SU-DHL-6 (cell line): Measurements from ENCODE around the gene PRODH2.

Experiments used
- H2AFZ ChIP-seq: fragments of 200-600 bp; sonication (generic); 2 replicates; pipeline ENCODE4 v1.6.1; 2014; ENCODE audit warnings: low read depth, mild to moderate bottlenecking, moderate library complexity, mixed read lengths, antibody characterized with exemption, low read length; ENCODE audit not compliant: severe bottlenecking
- H3F3A ChIP-seq: fragments of 200-600 bp; shearing (Covaris generic); 2 replicates; pipeline ENCODE4 v1.6.0; 2016; ENCODE audit warnings: antibody characterized with exemption, mild to moderate bottlenecking; ENCODE audit not compliant: insufficient read depth
- H3K27ac ChIP-seq: fragments of 200-600 bp; sonication (generic); 2 replicates; pipeline ENCODE4 v1.5.1; 2016; ENCODE audit warnings: low read depth, mild to moderate bottlenecking, low read length, moderate library complexity, mixed read lengths
- H3K27me3 ChIP-seq: fragments of 200-600 bp; sonication (generic), shearing (Covaris generic); 2 replicates; pipeline ENCODE4 v1.6.0; 2014; ENCODE audit warnings: mild to moderate bottlenecking, low read length
- H3K36me3 ChIP-seq: fragments of 200-600 bp; sonication (generic); 2 replicates; pipeline ENCODE4 v1.6.1; 2014; ENCODE audit warnings: mild to moderate bottlenecking, low read length, mixed read lengths
- H3K4me2 ChIP-seq: fragments of 300-600, 200-600 bp; shearing (Covaris generic), sonication (generic); 2 replicates; pipeline ENCODE4 v1.6.0; 2014; ENCODE audit warnings: low read length, low read depth, mild to moderate bottlenecking; ENCODE audit not compliant: poor library complexity, severe bottlenecking
- H3K4me3 ChIP-seq: fragments of 200-600 bp; sonication (generic); 2 replicates; pipeline ENCODE4 v1.5.1; 2014; ENCODE audit warnings: antibody characterized with exemption, low read length, mild to moderate bottlenecking, mixed read lengths; ENCODE audit not compliant: insufficient read depth, poor library complexity, severe bottlenecking
- H3K79me2 ChIP-seq: fragments of 200-600 bp; sonication (generic); 2 replicates; pipeline ENCODE4 v1.6.1; 2014; ENCODE audit warnings: mild to moderate bottlenecking, low read length, moderate library complexity; ENCODE audit not compliant: insufficient read depth
- H3K9ac ChIP-seq: fragments of 200-600 bp; sonication (generic); 2 replicates; pipeline ENCODE4 v1.7.0; 2014; ENCODE audit warnings: mild to moderate bottlenecking, low read length
- H3K9me2 ChIP-seq: fragments of 200-600 bp; sonication (generic); replicated peaks from 2 replicates; pipeline ENCODE4 v1.6.1; 2014; ENCODE audit warnings: low read length; ENCODE audit not compliant: insufficient read depth
- H3K9me3 ChIP-seq: fragments of 200-600 bp; sonication (generic); 2 replicates; pipeline ENCODE4 v1.6.1; 2014; ENCODE audit warnings: low read length, mixed read lengths; ENCODE audit not compliant: insufficient read depth
- H4K20me1 ChIP-seq: fragments of 200-600 bp; sonication (generic); 2 replicates; pipeline ENCODE4 v1.6.1; 2014; ENCODE audit warnings: low read depth, mild to moderate bottlenecking, antibody characterized with exemption, low read length, moderate library complexity, mixed read lengths
- EZH2phosphoT487 ChIP-seq: fragments of 200-600 bp; sonication (generic), shearing (Covaris generic); conservative IDR thresholded peaks from 2 replicates; pipeline ENCODE4 v1.6.1; 2018; ENCODE audit warnings: mild to moderate bottlenecking, antibody characterized with exemption, low read length, moderate library complexity, mixed read lengths
- TF ChIP-seq, protein P1 (sequence below): fragments of 200-600 bp; sonication (generic); IDR thresholded peaks from one replicate; pipeline ENCODE4 v1.5.1; 2017; ENCODE audit warnings: antibody characterized with exemption, mild to moderate bottlenecking, low read length, moderate library complexity; ENCODE audit not compliant: insufficient read depth, poor library complexity, severe bottlenecking

Gene PRODH2

DNA sequence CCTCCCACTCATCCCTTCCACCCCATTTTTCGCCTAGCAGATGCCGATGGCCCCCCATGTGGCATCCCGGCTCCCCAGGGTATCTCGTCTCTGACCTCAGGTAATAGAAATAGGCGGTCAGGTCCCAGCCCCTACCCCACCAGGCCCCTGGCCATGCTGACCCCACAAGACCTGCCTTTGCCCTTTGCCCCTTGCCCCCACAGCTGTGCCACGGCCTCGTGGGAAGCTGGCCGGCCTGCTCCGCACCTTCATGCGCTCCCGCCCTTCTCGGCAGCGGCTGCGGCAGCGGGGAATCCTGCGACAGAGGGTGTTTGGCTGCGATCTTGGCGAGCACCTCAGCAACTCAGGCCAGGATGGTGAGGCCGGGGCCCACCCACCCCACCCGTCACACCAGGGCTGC is 31.9 kb downstream of the PRODH2 start:
- no peaks in the 10 kb centered on the region for H3F3A ChIP-seq
- no peaks in the 10 kb centered on the region for H3K36me3 ChIP-seq
- no peak overlapping the region for H3K27ac ChIP-seq
- H3K27me3 ChIP-seq, result no peaks in the 10 kb centered on the region
- no peak overlapping the region for H3K4me3 ChIP-seq
- no peaks in the 10 kb centered on the region; the same call in 1 of the 2 replicates for H3K79me2 ChIP-seq
- TF ChIP-seq, protein P1, sequence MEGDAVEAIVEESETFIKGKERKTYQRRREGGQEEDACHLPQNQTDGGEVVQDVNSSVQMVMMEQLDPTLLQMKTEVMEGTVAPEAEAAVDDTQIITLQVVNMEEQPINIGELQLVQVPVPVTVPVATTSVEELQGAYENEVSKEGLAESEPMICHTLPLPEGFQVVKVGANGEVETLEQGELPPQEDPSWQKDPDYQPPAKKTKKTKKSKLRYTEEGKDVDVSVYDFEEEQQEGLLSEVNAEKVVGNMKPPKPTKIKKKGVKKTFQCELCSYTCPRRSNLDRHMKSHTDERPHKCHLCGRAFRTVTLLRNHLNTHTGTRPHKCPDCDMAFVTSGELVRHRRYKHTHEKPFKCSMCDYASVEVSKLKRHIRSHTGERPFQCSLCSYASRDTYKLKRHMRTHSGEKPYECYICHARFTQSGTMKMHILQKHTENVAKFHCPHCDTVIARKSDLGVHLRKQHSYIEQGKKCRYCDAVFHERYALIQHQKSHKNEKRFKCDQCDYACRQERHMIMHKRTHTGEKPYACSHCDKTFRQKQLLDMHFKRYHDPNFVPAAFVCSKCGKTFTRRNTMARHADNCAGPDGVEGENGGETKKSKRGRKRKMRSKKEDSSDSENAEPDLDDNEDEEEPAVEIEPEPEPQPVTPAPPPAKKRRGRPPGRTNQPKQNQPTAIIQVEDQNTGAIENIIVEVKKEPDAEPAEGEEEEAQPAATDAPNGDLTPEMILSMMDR, result no peak
- no peak for TF ChIP-seq EZH2phosphoT487
- H3K9ac ChIP-seq, result no peak overlapping the region
- no peak overlapping the region for H2AFZ ChIP-seq
- no peaks in the 10 kb centered on the region for H3K9me3 ChIP-seq
- H3K4me2 ChIP-seq, result no peak overlapping the region
- H3K9me2 ChIP-seq, result no peaks in the 10 kb centered on the region
- no peaks in the 10 kb centered on the region for H4K20me1 ChIP-seq

DNA sequence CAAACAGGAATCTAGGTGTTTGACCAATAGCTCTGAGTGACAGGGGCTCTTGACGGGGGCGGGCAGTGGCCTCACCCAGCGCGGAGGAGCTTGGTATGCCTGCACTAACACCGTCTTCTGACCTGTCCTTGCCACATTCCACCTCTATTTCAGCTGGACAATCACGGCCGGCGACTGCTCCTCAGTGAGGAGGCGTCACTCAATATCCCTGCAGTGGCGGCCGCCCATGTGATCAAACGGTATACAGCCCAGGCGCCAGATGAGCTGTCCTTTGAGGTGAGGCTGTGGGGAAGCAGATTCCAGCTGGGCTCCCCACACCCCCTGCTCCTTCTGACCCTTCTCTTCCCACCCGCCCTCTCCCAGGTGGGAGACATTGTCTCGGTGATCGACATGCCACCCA is 32.6 kb downstream of the PRODH2 start:
- Histone ChIP-seq H3K27me3 (no peaks in the 10 kb centered on the region), H4K20me1 (no peaks in the 10 kb centered on the region), H2AFZ (no peak overlapping the region), H3K27ac (no peak overlapping the region), H3F3A (no peaks in the 10 kb centered on the region), H3K9me3 (no peaks in the 10 kb centered on the region), H3K79me2 (no peaks in the 10 kb centered on the region; the same call in 1 of the 2 replicates), H3K9ac (no peak overlapping the region), H3K4me3 (no peak overlapping the region), H3K4me2 (no peak overlapping the region), H3K9me2 (no peaks in the 10 kb centered on the region), H3K36me3 (no peaks in the 10 kb centered on the region)
- TF ChIP-seq, protein P1, result no peak
- TF ChIP-seq EZH2phosphoT487, result no peak

DNA sequence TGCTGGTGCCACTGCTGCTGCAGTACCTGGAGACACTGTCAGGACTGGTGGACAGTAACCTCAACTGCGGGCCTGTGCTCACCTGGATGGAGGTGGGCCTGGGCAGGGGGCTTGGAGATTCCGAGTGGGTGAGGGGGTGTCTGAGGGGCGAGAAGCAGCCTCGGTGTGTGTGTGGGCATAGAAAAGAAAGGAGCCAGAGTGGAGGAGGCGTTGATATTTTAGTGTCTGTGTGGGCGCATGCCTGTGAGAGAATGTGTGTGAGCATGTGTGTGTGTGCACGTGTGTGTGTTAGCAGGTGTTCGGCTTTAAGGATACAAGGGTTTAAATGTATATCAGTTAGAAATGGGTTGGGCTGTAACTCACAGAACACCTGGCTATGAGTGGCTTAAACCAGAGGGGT is 33.6 kb downstream of the PRODH2 start:
- Histone ChIP-seq H3K79me2 (no peaks in the 10 kb centered on the region; the same call in 1 of the 2 replicates), H3K9me2 (no peaks in the 10 kb centered on the region), H3K27ac (no peak overlapping the region), H3K4me3 (no peak overlapping the region), H4K20me1 (no peaks in the 10 kb centered on the region), H3K9ac (no peak overlapping the region), H3K4me2 (no peak overlapping the region), H2AFZ (no peak overlapping the region), H3F3A (no peaks in the 10 kb centered on the region; the same call in 1 of the 2 replicates), H3K36me3 (no peaks in the 10 kb centered on the region), H3K9me3 (no peaks in the 10 kb centered on the region), H3K27me3 (no peaks in the 10 kb centered on the region)
- no peak for TF ChIP-seq EZH2phosphoT487
- TF ChIP-seq, protein P1, result no peak
